ENCODE results near the gene ERG. TPM values are rescaled to one million over a fixed set of nuclear protein-coding genes. Genes with fewer than 3 reads are reported as not detected.

Gene ERG
- total and polyA plus RNA-seq, 2 experiments from 2014 or later: 0.14 to 0.44 TPM

DNA sequence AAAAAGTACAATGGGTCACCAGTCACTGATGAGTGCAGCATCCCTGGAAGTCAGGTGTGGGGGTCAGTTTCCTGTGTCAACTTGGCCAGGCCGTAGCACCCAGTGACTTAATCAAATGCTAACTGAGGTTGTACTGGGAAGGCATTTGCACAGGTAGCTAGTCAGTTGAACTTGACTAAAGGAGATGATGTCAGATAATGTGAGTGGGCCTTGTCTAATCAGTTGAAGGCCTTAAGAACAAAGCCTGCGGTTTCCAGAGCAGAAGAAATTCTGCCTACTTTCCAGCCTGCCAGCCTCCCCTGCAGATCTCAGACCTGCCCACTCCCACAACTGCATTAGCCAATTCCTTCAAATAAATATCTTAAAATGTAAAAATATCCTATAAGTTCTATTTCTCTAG is 57.1 kb downstream of the ERG start (continued):
- TF ChIP-seq, protein P1, sequence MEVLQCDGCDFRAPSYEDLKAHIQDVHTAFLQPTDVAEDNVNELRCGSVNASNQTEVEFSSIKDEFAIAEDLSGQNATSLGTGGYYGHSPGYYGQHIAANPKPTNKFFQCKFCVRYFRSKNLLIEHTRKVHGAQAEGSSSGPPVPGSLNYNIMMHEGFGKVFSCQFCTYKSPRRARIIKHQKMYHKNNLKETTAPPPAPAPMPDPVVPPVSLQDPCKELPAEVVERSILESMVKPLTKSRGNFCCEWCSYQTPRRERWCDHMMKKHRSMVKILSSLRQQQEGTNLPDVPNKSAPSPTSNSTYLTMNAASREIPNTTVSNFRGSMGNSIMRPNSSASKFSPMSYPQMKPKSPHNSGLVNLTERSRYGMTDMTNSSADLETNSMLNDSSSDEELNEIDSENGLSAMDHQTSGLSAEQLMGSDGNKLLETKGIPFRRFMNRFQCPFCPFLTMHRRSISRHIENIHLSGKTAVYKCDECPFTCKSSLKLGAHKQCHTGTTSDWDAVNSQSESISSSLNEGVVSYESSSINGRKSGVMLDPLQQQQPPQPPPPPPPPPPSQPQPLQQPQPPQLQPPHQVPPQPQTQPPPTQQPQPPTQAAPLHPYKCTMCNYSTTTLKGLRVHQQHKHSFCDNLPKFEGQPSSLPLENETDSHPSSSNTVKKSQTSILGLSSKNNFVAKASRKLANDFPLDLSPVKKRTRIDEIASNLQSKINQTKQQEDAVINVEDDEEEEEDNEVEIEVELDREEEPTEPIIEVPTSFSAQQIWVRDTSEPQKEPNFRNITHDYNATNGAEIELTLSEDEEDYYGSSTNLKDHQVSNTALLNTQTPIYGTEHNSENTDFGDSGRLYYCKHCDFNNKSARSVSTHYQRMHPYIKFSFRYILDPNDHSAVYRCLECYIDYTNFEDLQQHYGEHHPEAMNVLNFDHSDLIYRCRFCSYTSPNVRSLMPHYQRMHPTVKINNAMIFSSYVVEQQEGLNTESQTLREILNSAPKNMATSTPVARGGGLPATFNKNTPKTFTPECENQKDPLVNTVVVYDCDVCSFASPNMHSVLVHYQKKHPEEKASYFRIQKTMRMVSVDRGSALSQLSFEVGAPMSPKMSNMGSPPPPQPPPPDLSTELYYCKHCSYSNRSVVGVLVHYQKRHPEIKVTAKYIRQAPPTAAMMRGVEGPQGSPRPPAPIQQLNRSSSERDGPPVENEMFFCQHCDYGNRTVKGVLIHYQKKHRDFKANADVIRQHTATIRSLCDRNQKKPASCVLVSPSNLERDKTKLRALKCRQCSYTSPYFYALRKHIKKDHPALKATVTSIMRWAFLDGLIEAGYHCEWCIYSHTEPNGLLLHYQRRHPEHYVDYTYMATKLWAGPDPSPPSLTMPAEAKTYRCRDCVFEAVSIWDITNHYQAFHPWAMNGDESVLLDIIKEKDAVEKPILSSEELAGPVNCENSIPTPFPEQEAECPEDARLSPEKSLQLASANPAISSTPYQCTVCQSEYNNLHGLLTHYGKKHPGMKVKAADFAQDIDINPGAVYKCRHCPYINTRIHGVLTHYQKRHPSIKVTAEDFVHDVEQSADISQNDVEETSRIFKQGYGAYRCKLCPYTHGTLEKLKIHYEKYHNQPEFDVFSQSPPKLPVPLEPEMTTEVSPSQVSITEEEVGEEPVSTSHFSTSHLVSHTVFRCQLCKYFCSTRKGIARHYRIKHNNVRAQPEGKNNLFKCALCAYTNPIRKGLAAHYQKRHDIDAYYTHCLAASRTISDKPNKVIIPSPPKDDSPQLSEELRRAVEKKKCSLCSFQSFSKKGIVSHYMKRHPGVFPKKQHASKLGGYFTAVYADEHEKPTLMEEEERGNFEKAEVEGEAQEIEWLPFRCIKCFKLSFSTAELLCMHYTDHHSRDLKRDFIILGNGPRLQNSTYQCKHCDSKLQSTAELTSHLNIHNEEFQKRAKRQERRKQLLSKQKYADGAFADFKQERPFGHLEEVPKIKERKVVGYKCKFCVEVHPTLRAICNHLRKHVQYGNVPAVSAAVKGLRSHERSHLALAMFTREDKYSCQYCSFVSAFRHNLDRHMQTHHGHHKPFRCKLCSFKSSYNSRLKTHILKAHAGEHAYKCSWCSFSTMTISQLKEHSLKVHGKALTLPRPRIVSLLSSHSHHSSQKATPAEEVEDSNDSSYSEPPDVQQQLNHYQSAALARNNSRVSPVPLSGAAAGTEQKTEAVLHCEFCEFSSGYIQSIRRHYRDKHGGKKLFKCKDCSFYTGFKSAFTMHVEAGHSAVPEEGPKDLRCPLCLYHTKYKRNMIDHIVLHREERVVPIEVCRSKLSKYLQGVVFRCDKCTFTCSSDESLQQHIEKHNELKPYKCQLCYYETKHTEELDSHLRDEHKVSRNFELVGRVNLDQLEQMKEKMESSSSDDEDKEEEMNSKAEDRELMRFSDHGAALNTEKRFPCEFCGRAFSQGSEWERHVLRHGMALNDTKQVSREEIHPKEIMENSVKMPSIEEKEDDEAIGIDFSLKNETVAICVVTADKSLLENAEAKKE (CRISPR knock-in tag; IDR thresholded peaks at IDR 0.05): no peak
- TF ChIP-seq EZH2 (IDR thresholded peaks at IDR 0.05; ENCODE audit: low read depth, unreplicated experiment): no peak
- TF ChIP-seq, protein P2, sequence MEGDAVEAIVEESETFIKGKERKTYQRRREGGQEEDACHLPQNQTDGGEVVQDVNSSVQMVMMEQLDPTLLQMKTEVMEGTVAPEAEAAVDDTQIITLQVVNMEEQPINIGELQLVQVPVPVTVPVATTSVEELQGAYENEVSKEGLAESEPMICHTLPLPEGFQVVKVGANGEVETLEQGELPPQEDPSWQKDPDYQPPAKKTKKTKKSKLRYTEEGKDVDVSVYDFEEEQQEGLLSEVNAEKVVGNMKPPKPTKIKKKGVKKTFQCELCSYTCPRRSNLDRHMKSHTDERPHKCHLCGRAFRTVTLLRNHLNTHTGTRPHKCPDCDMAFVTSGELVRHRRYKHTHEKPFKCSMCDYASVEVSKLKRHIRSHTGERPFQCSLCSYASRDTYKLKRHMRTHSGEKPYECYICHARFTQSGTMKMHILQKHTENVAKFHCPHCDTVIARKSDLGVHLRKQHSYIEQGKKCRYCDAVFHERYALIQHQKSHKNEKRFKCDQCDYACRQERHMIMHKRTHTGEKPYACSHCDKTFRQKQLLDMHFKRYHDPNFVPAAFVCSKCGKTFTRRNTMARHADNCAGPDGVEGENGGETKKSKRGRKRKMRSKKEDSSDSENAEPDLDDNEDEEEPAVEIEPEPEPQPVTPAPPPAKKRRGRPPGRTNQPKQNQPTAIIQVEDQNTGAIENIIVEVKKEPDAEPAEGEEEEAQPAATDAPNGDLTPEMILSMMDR (conservative IDR thresholded peaks at IDR 0.05; ENCODE audit: low read depth in 2 of 2): no peak
- TF ChIP-seq NANOG (IDR thresholded peaks at IDR 0.05; ENCODE audit: borderline replicate concordance): no peak
- TF ChIP-seq POLR2AphosphoS5 (IDR thresholded peaks at IDR 0.05; ENCODE audit: low read depth): no peak
- TF ChIP-seq STAT1 (IDR thresholded peaks at IDR 0.05; ENCODE audit: unreplicated experiment): no peak
- no peak for TF ChIP-seq ZNF331 (CRISPR knock-in tag; IDR thresholded peaks at IDR 0.05; ENCODE audit: low read depth)

DNA sequence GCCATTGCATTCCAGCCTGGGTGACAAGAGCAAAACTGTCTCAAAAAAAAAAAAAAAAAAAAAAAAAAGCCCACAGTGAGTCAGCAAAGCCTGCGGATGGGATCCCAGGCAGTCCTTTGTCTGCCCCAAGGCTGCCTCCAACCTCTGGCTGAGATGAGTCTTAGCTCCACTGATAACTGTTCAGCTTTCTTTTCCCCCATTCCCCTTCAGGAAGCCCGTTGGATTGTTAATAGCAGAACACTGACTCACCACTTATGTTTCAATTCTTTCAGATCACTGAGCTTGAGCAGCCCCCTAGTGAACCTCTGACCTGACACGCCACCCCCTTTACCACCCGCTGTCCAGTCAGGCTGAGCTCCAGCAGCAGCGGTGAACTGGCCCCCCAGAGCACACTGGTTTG is 57.5 kb downstream of the ERG start:
- H2AFZ ChIP-seq: no peak overlapping the region
- no peak overlapping the region for H3K27ac ChIP-seq (ENCODE audit: low read depth)
- Mint-ChIP-seq H3K27me3 (ENCODE audit: insufficient read depth, low read depth, poor library complexity) (peaks cover 10% of the 10 kb centered on the region), H3K36me3 (ENCODE audit: low read depth) (no peaks in the 10 kb centered on the region), H3K4me1 (peaks cover 2% of the 10 kb centered on the region; the same call in 2 of the 3 replicates), H3K4me3 (no peak overlapping the region), H3K27ac (no peak overlapping the region), H3K9me3 (no peaks in the 10 kb centered on the region)
- no peaks in the 10 kb centered on the region for H3K9me2 ChIP-seq (ENCODE audit: insufficient read depth)
- no peaks in the 10 kb centered on the region for H3K36me3 ChIP-seq (ENCODE audit: insufficient read depth)
- no peaks in the 10 kb centered on the region for H4K20me1 ChIP-seq (replicated peaks; ENCODE audit: insufficient read depth)
- no peaks in the 10 kb centered on the region for H3K27me3 ChIP-seq (ENCODE audit: insufficient read depth)
- ATAC-seq: no peak
- H3K4me1 ChIP-seq (ENCODE audit: insufficient read depth): no peaks in the 10 kb centered on the region
- DNase-seq (ENCODE audit: low spot score): no peak
- no peak overlapping the region for H3K4me2 ChIP-seq
- H3F3A ChIP-seq (replicated peaks; ENCODE audit: low read depth): no peaks in the 10 kb centered on the region
- H3K4me3 ChIP-seq: no peak overlapping the region
- H3K79me2 ChIP-seq (replicated peaks; ENCODE audit: insufficient read depth): no peaks in the 10 kb centered on the region
- TF ChIP-seq ZNF114 (CRISPR knock-in tag; IDR thresholded peaks at IDR 0.05) (no peak), EZH2 (IDR thresholded peaks at IDR 0.05; ENCODE audit: low read depth, unreplicated experiment) (no peak), CREB1 (CRISPR knock-in tag; IDR thresholded peaks at IDR 0.05; ENCODE audit: low read depth) (no peak), STAT1 (IDR thresholded peaks at IDR 0.05; ENCODE audit: unreplicated experiment) (no peak), POLR2AphosphoS5 (IDR thresholded peaks at IDR 0.05; ENCODE audit: low read depth) (no peak)
- TF ChIP-seq, protein P3, sequence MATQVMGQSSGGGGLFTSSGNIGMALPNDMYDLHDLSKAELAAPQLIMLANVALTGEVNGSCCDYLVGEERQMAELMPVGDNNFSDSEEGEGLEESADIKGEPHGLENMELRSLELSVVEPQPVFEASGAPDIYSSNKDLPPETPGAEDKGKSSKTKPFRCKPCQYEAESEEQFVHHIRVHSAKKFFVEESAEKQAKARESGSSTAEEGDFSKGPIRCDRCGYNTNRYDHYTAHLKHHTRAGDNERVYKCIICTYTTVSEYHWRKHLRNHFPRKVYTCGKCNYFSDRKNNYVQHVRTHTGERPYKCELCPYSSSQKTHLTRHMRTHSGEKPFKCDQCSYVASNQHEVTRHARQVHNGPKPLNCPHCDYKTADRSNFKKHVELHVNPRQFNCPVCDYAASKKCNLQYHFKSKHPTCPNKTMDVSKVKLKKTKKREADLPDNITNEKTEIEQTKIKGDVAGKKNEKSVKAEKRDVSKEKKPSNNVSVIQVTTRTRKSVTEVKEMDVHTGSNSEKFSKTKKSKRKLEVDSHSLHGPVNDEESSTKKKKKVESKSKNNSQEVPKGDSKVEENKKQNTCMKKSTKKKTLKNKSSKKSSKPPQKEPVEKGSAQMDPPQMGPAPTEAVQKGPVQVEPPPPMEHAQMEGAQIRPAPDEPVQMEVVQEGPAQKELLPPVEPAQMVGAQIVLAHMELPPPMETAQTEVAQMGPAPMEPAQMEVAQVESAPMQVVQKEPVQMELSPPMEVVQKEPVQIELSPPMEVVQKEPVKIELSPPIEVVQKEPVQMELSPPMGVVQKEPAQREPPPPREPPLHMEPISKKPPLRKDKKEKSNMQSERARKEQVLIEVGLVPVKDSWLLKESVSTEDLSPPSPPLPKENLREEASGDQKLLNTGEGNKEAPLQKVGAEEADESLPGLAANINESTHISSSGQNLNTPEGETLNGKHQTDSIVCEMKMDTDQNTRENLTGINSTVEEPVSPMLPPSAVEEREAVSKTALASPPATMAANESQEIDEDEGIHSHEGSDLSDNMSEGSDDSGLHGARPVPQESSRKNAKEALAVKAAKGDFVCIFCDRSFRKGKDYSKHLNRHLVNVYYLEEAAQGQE (IDR thresholded peaks at IDR 0.05; ENCODE audit: unreplicated experiment): no peak
